ENCODE measurements around the gene NBPF6.
"Not testable (repeated sequence)": the region's sequence is repeated elsewhere in the genome, so short reads cannot be mapped to it uniquely, and the experiment has no call there.

NBPF6 gene

GRCh38 chr1:108450043-108450442 lies at the start of gene NBPF6:
NBPF6 (plus strand) TSS chr1:108450343; CDS start chr1:108450602, 259 bp downstream.
- DNase-seq (ENCODE audit: low read depth in 2 of 2): not testable (repeated sequence)

DNA sequence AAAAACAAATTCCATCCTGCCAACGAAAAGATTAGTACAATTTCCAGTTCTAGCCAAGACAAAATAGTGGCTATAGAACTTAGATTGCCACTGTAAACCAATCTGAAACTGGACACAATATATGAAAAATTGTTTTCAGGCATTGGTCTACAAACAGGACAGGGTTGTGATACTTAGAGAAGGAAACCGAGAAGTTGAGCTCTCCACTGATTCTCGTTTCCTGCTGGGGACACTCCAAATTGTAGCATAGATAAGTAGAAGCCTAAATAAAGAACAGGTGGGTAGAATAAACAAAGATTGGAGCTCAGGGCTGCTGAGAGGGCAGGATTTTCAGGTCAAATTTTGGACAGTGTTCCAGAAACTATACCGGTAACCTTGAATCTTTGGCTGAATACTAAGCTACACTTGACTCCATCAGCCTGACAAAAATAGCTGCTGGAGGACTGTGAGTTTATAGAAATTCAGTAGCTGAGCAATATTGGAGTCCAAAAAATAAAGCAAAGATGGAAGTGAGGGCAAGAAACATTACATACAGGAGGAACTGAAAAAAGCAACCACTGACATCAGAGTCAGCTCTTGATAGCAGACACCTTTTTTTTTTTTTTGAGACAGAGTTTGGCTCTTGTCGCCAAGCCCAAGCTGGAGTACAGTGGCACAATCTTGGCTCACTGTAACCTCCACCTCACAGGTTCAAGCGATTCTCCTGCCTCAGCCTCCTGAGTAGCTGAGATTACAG lies 38.9 kb upstream of the NBPF6 start:
- DNase-seq (ENCODE audit: low read depth in 2 of 2): not testable (repeated sequence)

- not testable (repeated sequence) for DNase-seq (ENCODE audit: low read depth in 2 of 2)
These were observed 30.0 kb upstream of the NBPF6 start for GRCh38 chr1:108420129-108420528.

DNA sequence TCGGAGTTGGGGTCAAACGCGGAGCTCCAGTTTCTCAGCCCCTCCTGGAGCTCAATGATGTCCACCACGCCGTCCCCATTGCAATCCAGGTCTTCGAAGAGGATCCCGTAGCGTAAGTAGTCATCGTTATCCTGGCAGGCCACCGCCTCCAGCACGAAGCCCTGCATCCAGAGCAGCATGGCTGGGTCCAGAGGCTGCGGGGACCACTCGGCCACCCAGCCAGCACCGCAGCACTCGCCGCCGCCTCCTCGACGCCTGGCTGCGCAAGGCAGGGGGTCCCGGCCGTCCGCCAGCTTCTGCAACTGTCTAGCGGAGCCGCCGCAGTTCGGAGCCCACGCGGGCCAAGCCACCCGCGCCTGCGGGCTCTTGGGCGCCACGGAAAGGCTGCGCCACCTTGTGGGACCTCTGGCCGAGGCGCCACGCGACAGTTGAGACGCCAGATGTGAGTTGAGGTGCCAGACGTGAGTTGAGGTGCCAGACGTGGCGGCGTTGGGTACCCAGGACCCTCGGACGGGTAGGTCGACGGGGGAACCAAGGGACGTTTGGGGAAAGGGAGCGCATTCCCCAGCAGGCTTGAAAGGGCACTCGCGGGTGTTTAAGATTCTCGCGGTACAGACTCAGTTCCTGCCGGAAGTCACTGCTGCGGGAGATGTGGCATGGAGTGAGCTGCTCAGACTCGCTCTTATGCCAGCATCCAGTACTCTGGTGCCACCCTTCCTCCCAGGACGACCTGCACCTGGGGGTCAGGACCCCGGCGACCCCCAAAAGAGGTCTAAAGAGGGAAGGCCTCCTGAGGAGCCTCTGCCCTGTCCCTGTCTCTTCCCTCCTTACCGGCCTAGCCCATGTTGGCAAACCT lies 28.9 kb upstream of the NBPF6 start:
- not testable (repeated sequence) for DNase-seq (ENCODE audit: low read depth in 2 of 2)

DNA sequence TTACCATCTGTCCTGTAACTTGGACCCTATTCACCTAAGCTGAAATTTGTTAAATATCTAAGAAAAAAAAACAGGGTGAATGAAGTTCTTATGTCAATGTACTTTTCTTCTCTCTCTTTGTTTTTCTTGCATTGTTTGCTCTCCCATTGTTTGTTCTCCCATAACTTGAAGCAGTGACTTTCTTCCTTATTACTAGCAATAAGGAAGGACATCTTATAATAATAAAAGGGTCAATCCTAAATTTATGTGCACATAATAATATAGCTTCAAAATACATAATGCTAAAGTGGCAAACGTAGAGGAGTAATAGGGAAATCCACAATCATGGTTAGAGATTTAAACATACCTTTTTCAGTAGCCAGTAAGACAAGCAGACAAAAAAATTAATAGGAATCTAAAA lies 23.3 kb upstream of the NBPF6 start:
- DNase-seq (ENCODE audit: low read depth in 2 of 2): not testable (repeated sequence)

DNA sequence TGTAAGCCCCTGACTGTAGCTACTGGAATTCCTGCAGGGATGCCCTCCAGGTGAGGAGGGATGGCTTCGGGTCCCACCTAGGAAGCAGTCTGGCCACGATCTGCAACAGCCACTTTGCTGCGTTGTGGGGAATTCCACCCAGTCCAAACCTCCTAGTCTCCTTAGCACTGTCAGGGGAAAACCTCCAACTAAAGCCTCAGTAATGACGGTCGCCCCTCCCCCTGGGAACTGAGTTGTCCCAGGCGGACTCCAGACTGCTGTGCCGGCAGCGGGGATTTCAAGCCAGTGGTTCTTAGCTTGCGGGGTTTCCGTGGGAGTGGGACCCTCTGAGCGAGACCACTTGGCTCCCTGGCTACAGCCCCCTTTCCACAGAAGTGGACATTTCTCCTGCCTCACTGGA lies 18.1 kb upstream of the NBPF6 start:
- DNase-seq (ENCODE audit: low read depth in 2 of 2): not testable (repeated sequence)

DNA sequence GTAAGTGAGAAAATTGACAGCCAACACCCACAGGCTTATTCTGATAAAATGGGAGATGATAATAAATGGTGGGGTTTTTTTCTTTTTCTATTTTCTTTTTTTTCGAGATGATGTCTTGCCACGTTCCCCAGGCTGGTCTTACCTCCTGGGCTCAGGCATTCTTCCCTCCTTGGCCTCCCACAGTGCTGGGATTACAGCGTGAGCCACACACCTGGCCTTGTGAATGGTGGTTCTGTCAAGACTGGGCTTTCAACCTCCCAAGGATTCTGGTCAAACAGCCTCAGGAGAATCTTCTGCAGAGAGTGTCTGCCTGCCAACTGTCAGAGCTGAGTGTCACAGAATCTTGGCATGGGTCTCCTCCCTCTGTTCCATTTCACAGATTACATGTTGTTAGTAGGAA lies 16.7 kb upstream of the NBPF6 start:
- DNase-seq (ENCODE audit: low read depth in 2 of 2): not testable (repeated sequence)

DNA sequence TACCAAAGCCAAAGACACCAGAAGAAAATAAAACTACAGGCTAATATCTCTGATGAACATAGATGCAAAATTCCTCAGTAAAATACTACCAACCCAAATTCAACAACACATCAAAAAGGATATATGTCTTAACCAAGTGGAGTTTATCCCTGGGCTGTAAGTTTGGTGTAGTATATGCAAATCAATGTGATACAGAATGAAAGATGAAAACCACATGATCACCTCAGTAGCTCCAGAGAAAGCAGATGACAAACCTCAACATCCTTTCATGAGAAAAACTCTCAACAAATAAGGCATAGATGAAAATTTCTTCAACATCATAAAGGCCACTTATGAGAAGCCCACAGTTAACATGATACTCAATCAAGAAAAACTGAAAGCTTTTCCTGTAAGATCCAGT lies 11.6 kb upstream of the NBPF6 start:
- DNase-seq (ENCODE audit: low read depth in 2 of 2): not testable (repeated sequence)

GRCh38 chr1:108454521-108454920 lies 4.4 kb downstream of the NBPF6 start:
- DNase-seq (ENCODE audit: low read depth in 2 of 2): not testable (repeated sequence)

- not testable (repeated sequence) for DNase-seq (ENCODE audit: low read depth in 2 of 2)
These were observed 8.5 kb downstream of the NBPF6 start for GRCh38 chr1:108458661-108459060.

DNA sequence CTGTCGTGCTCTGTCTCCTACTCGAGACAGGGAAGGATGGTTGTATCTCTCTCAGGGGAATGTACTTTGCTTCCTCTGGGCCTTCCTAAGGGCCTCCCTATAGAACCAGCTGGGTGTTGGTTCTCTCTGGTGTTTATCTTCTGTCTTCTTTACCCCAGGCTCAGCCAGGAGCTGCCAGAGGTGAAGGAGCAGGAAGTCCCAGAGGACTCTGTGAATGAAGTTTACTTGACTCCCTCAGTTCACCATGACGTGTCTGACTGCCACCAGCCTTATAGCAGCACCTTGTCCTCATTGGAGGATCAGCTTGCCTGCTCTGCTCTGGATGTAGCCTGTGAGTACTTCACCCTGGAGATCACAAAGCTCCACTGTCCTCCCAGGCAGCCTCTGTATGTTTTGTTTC lies 11.6 kb downstream of the NBPF6 start:
- not testable (repeated sequence) for DNase-seq (ENCODE audit: low read depth in 2 of 2)

GRCh38 chr1:108463962-108464361 lies 13.8 kb downstream of the NBPF6 start:
- not testable (repeated sequence) for DNase-seq (ENCODE audit: low read depth in 2 of 2)

- not testable (repeated sequence) for DNase-seq (ENCODE audit: low read depth in 2 of 2)
These were observed 16.0 kb downstream of the NBPF6 start for GRCh38 chr1:108466166-108466565.

- not testable (repeated sequence) for DNase-seq (ENCODE audit: low read depth in 2 of 2)
These were observed 17.0 kb downstream of the NBPF6 start for GRCh38 chr1:108467155-108467554.

DNA sequence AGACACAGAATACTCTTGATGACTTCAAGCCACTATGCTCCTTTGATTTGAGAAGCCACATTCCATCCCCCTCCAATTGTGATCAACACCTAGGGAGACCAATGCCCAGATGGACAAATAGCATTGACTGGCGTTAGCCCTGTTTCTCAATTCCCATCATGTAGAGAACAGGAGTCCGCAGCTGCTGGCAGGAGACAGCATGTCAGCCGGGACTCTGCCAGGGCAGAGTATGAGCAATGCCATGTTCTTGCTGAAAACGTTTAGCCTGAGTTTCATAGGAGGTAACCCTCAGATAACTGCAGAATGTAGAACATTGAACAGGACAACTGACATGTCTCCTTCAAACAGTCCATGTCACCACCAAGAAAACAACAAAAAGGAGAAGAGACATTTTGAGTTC lies 20.6 kb downstream of the NBPF6 start:
- not testable (repeated sequence) for DNase-seq (ENCODE audit: low read depth in 2 of 2)

- not testable (repeated sequence) for DNase-seq (ENCODE audit: low read depth in 2 of 2)
These were observed 24.4 kb downstream of the NBPF6 start for GRCh38 chr1:108474516-108474915.

GRCh38 chr1:108478429-108479015 lies 28.4 kb downstream of the NBPF6 start:
- DNase-seq (ENCODE audit: low read depth in 2 of 2): no peak

DNA sequence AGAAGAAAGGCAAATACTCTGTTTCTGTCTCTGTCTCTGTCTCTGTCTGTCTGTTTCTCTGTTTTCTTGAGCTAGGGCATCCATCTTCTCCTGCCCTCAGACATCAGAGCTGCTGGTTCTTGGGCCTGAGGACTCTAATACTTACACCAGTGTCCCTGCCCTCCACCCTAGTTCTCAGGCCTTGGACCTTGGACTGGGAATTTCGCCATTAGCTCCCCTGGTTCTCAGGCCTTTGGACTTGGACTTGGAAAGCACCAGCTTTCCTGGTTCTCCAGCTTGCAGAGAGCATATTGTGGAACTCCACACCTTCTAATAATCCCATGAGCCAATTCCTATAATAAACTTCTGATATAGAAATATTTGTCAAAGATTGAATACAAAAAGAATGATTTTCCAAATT lies 32.6 kb downstream of the NBPF6 start:
- DNase-seq (ENCODE audit: low read depth in 2 of 2): no peak

- not testable (repeated sequence) for DNase-seq (ENCODE audit: low read depth in 2 of 2)
These were observed 35.8 kb downstream of the NBPF6 start for GRCh38 chr1:108485990-108486389.

GRCh38 chr1:108486707-108487106 lies 36.6 kb downstream of the NBPF6 start:
- not testable (repeated sequence) for DNase-seq (ENCODE audit: low read depth in 2 of 2)

GRCh38 chr1:108495008-108495407 lies 44.9 kb downstream of the NBPF6 start:
- not testable (repeated sequence) for DNase-seq (ENCODE audit: low read depth in 2 of 2)

- not testable (repeated sequence) for DNase-seq (ENCODE audit: low read depth in 2 of 2)
These were observed 46.7 kb downstream of the NBPF6 start for GRCh38 chr1:108496856-108497255.

All from stimulated activated CD4-positive, alpha-beta T cell treated with anti-CD3 and anti-CD28 coated beads, Interleukin-12 subunit alpha, Interleukin-12 subunit beta, amount 100 ng/mL, for 24 hours (primary cell).